NOMO-1 treated with DMSO at 0.1 percent for 48 hours (cell line): ENCODE measurements around the gene KSR1.
A peak's percentile ranks its signal among the peaks of the same experiment; 100 is the strongest.

Experiments used
- DNase-seq: peaks from one replicate; lab custom pipeline; 2025; ENCODE audit not compliant: unreplicated experiment; lab: John Stamatoyannopoulos, UW

KSR1 gene

DNA sequence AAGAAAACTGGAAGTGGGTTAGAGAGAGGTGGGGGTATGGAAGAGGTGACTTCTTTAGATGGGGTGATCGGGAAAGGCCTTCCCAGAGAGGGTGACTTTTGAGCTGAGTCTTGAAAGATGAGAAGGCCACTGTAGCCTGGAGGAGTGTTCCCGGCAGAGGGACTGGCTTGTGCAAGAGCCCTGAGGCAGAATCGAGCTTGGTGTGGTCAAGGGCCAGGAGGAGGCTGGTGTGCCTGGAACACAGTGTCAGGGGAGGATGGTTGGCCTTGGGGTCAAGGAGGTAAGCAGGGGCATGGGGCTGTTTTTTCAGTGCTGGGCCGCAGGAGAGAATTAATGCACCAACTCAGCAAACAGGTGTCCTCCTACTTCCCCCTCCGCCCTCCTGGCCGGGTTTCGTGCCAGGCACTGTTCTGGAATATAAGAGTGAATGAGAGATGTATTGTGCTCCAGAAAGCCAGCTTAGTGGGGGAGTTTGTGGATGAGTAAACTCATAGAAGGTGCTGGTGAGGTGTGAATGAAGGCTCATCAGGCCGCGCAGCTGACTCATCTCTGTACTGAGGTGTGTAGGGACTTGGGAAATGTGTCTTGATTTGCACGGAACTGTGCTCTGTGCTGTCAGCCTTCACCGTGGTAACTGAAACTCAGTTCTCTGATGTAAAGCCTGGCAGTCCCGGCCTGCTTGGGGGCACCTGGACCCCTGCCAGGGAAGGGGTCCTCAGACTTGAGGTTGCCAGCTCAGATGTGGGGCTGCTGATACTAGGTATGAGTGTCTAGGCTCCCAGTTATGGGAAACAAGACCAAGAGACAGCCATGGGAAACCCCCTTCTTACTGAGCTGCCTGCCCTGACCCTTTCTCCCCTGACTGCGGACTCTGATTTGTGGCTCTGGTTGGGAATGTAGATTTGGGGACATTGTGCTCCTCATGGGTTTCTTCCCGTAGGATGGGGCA is 15.3 kb downstream of the KSR1 start:
- no peak for DNase-seq

DNA sequence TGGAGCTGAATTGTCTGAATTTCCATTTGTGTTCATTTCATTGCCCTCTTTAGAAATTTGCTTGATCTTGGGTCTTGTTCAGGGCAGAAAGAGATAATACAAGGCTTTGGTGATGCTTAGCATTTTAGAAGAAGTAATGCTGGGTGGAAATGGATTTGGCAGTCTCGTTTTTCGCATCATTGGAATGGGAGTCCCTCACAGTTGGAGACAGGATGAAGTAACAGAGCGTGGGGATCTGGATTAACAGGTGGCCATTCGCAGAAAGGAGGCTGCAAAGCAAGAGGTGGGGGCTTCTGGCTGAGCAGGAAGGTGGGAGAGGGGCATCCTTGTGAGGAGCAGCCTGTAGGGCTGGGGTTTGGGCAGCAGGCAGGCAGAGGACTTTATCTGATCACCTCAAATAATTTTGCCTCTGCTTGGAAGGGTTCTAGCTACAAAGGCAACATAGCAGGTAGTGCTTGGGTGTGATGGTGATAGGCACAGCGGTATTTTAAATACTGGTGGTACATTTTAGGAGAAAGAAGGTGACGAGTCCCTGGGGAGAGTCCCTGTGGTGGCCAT is 17.0 kb downstream of the KSR1 start:
- no peak for DNase-seq

- peak; percentile 71 for DNase-seq
Measured at GRCh38 chr17:27473748-27474609, 17.7 kb downstream of the KSR1 start.

DNA sequence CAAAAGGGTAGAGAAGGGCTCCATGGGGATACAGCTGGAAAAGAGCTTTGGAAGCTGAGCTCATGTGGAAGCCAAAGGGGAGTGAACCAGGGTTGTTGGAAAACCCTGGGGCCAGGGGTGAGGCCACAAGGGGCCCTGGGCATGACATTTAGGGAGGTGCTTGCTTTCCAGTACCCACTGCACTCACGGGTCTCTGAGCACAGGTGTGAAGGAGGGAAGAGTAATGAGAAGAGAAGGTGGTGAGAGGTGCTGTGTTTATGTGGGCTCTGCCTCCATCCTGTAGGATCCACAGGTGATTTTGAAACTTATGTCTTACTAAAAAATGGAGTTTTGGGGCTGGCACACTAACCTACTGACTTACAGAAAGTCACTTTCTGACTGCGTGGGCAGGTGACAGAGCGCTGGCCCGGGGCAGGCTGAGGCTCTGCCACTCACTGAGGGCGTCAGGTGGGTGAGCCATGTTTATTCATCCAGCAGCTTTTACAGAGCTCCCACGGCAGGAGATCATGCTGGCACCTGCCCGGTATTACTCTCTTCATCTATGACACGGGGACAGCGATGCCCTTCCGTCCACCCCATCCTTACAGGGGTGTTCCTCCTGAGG is 18.9 kb downstream of the KSR1 start:
- DNase-seq: no peak

GRCh38 chr17:27475981-27476895 is 20.0 kb downstream of the KSR1 start:
- no peak for DNase-seq

- no peak for DNase-seq
Measured at GRCh38 chr17:27477050-27477888, 21.0 kb downstream of the KSR1 start.

DNA sequence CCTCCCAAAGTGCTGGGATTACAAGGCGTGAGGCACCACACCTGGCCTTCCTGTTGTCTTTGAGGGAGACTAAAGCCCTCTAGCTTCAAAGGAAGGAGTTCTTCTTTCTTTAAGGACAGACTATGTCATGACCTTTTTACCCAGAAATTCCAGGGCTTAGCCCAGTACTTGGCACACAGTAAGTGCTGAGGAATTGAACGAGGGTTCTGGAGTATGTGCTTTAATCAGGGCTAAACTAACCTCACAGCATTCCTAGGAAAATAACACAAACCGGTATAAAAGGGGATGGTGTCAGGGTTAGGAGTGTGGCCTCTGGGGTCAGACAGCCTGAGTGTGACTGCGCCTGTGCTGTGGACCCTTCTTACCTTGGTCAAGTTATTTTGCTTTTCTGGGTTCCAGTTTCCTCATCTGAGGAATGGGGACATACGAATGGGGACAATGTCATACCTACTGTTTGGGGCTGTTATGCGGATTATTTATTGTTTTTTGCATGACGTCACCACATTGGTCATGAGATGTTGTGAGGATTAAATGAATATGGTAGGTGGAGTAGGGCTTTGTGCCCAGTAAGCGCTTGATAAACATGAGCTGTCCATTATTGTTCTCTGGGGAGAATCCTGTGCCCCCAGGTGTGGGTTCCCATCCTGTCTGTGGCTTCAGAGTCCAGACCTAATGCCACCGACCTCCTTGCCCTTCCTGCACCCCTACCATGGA is 21.9 kb downstream of the KSR1 start:
- DNase-seq: no peak

DNA sequence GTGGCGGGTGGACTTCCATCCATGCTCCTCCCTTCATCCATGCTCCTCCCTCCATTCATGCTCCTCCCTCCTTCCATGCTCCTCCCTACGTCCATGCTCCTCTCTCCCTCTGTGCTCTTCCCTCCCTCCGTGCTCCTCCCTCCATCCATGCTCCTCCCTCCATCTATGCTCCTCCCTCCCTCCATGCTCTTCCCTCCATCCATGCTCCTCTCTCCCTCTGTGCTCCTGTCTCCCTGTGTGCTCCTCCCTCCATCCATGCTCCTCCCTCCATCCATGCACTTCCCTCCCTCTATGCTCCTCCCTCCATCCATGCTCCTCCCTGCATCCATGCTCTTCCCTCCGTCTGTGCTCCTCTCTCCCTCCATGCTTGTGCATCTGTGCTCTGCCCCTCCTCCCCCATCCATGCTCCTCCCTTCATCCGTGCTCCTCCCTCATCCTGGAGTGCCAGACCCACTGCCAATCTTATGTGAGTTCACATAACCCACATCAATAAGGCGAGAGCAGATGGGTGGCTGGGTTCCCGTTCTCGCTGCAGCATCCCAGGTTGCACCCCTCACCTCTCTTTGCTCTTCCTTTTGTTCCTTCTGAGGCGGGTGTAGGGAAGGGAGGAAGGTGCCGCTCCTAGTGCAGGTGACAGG is 22.8 kb downstream of the KSR1 start:
- DNase-seq: no peak

- no peak for DNase-seq
Measured at GRCh38 chr17:27479838-27480237, 23.6 kb downstream of the KSR1 start.

DNA sequence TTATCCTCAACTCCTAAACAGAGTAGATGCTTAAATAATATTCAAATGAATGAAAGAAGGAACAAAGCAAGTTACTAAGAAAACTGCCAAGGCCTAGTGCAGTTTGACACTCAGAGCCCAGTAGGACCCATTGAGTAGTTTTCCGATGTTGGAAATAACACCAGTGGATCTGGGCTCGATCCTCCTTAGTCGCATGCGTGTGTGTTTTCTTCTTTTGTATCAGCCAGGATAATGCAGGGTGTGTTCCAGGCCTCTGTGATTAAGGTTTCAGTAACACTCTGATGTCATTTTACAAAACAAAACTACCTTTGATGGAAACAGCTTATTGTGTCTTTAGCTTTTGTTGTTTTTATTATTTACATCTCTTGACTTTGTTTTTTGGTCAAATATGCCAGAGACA is 24.5 kb downstream of the KSR1 start:
- DNase-seq: no peak

GRCh38 chr17:27481327-27481726 is 25.1 kb downstream of the KSR1 start:
- no peak for DNase-seq

- no peak for DNase-seq
Measured at GRCh38 chr17:27485125-27485524, 28.9 kb downstream of the KSR1 start.

DNA sequence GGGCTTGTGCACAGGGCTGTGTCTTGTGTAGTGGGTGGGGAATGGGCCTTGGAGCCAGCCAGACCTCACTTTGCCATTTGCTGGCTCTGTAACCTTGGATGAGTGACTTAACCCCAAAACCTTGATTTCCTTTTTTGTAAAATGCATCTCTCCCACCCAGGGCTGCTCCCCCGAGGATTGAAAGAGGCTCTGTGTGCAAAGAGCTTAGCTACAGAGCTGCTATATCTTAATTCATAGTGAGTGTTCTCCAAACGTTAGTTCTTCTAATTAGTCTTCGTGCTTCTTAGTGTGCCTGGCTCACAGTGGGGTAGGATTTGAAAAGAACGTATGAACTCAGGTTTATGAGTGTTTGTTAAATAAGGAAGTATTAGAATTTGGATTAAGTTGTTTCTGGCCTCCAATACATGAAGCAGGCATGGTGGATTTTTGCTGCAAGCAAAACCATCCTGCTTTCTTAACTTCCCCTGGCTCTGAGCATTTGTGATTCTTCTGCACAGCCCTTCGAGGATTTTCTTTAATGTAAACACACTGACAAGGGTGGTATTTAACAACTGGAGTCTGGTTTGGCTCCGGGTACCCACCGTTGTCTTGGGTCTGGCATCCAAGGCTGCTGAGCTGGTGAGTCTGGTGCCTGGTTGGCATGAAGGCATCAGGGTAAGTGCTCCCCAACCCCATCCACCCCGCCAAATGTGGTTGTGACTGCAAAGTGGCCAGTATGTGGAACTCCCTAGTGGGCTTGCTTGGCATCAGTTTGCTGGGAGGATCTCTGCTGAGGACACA is 29.7 kb downstream of the KSR1 start:
- DNase-seq: no peak

DNA sequence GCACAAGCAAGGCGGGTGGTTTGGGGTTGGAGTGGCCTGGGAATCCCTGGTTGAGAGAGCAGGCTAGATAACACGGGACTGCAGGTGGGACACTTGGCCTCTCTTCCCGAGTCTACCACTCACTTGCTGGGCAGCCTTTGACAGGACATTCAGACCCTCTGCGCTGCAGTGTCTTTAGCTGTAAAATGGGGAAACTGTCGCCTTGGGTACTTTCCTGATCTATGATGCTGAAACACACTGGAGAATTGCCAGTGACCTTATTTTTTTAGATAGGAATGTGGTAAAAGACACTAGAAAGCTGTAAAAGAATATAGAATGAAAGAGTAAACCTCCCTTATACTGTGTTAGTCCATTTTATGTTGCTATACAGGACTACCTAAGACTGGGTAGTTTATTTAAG is 30.5 kb downstream of the KSR1 start:
- DNase-seq: no peak

- no peak for DNase-seq
Measured at GRCh38 chr17:27488231-27488630, 32.0 kb downstream of the KSR1 start.

- peak; percentile 22 for DNase-seq
Measured at GRCh38 chr17:27489045-27489715, 32.9 kb downstream of the KSR1 start.

GRCh38 chr17:27490391-27490790 is 34.1 kb downstream of the KSR1 start:
- no peak for DNase-seq
